ENCODE results near the gene NXF1. TPM values are rescaled to one million over a fixed set of nuclear protein-coding genes. Genes with fewer than 3 reads are reported as not detected.

The NXF1 gene
- total RNA-seq, 1 experiment from 2014 or later = 69.0 TPM

GRCh38 chr11:62811659-62812058 lies 6.4 kb upstream of the NXF1 start:
- Histone ChIP-seq H4K91ac (ENCODE audit: insufficient read length, low read depth, low read length) (no peak overlapping the region), H2BK20ac (ENCODE audit: low read depth, low read length, poor library complexity, severe bottlenecking) (no peak overlapping the region), H2AK5ac (ENCODE audit: insufficient read length, low read length) (no peak overlapping the region), H2BK15ac (ENCODE audit: low read depth, low read length) (no peak overlapping the region), H3K27me3 (ENCODE audit: insufficient read depth, low read length) (no peaks in the 10 kb centered on the region), H2BK5ac (ENCODE audit: insufficient read length, low read length) (no peak overlapping the region), H3K23me2 (ENCODE audit: insufficient read length, low read depth, low read length, poor library complexity, severe bottlenecking) (no peaks in the 10 kb centered on the region), H3K9ac (ENCODE audit: extremely low read depth, insufficient read length, low read length) (no peak overlapping the region), H3K9me3 (ENCODE audit: control insufficient read depth, low read depth, low read length) (no peaks in the 10 kb centered on the region), H2AFZ (ENCODE audit: low read length) (no peak overlapping the region), H4K5ac (ENCODE audit: insufficient read length, low read depth, low read length) (no peak overlapping the region), H2BK120ac (ENCODE audit: low read depth, low read length, poor library complexity, severe bottlenecking) (no peak overlapping the region), H3K27ac (ENCODE audit: insufficient read length, low read depth, low read length) (no peak overlapping the region), H3K79me1 (ENCODE audit: insufficient read depth, low read depth, low read length, poor library complexity, severe bottlenecking) (no peaks in the 10 kb centered on the region), H4K20me1 (ENCODE audit: control insufficient read depth, insufficient read depth, insufficient read length) (no peaks in the 10 kb centered on the region), H4K8ac (replicated peaks; ENCODE audit: insufficient read length, low read depth, low read length) (no peak overlapping the region), H3T11ph (ENCODE audit: low read length) (no peak overlapping the region), H3K79me2 (ENCODE audit: insufficient read depth, low read length) (no peaks in the 10 kb centered on the region), H3K56ac (ENCODE audit: insufficient read length, low read depth, low read length) (no peak overlapping the region), H3K18ac (ENCODE audit: insufficient read length, low read depth, low read length) (no peak overlapping the region), H2BK12ac (ENCODE audit: insufficient read length, low read depth, low read length) (no peak overlapping the region), H3K4me2 (ENCODE audit: insufficient read depth, insufficient read length, low read length) (no peak overlapping the region), H3K23ac (ENCODE audit: insufficient read length, low read depth, low read length) (no peak overlapping the region), H3K4ac (ENCODE audit: low read depth, low read length) (no peak overlapping the region), H3K4me1 (ENCODE audit: insufficient read depth, low read length) (no peaks in the 10 kb centered on the region), H3K14ac (ENCODE audit: insufficient read depth, low read length) (no peak overlapping the region)
- no CpG with 5 or more reads among the region's 2 CpGs for WGBS (ENCODE audit: extremely low coverage, insufficient read length, low lambda C conversion rate)
- H3K4me1 Mint-ChIP-seq = peaks cover 1 to 2% of the 10 kb centered on the region in 2 experiments
- H3K4me3 Mint-ChIP-seq = no peak overlapping the region
- peaks cover 0 to 5% (median 3%) of the 10 kb centered on the region in 3 experiments; a peak in 3 of 7 replicates for H3K36me3 Mint-ChIP-seq (ENCODE audit: insufficient read depth in 1 of 3, low read depth in 3 of 3)
- no peak overlapping the region for H3K27ac Mint-ChIP-seq
- DNase-seq = no peak
- H3K9me3 Mint-ChIP-seq = no peaks in the 10 kb centered on the region
- no peak for TF ChIP-seq CTCF (conservative IDR thresholded peaks at IDR 0.05)
- H3K27me3 Mint-ChIP-seq (ENCODE audit: low read depth) = no peaks in the 10 kb centered on the region
